ENCODE data around the gene MTMR2. TPM values are rescaled to one million over a fixed set of nuclear protein-coding genes. Genes with fewer than 3 reads are reported as not detected.
A peak's percentile ranks its signal among the peaks of the same experiment; 100 is the strongest.

MTMR2 gene
- total and polyA plus RNA-seq, 9 of the 15 experiments (the other 6 are each of a cell fraction or from before 2014, with no cell fraction given) = 12.6 to 35.8 (median 25.2) TPM

- H3K9ac ChIP-seq (ENCODE audit: insufficient read depth in 1 of 2, low read depth in 2 of 2, low read length in 2 of 2) = peak overlapping the region; percentile 86 to 99; a peak in 3 of 4 replicates
- no peaks in the 10 kb centered on the region for H3K9me1 ChIP-seq (ENCODE audit: control insufficient read depth, insufficient read depth, low read length)
- peaks cover 29% of the 10 kb centered on the region for H3K36me3 ChIP-seq (ENCODE audit: control insufficient read depth, insufficient read depth, low read length)
- peaks cover 94% of the 10 kb centered on the region for H3K79me2 ChIP-seq (ENCODE audit: control insufficient read depth, insufficient read depth, low read length)
- ChIA-PET POLR2A (interaction anchor here (0.9 to 3.8 kb wide), 4 partner anchors 8 to 550 kb away, joined by 3 to 13 read pairs (median 4); no protein-coding TSS in a partner anchor), CTCF (ENCODE audit: low intra/inter-chr PET ratio) (no interaction called here)
- in situ Hi-C loops (cut with MboI) = no loop called here
- DNase-seq (ENCODE audit: extremely low read depth in 1 of 4, low spot score in 3 of 4) (peak in 1 of 4 experiments; percentile 47), ATAC-seq (no peak), FAIRE-seq (no peak)
- peak overlapping the region; percentile 95 for H3K4me2 ChIP-seq (ENCODE audit: insufficient read depth, low read length)
- peaks cover 6% of the 10 kb centered on the region; the same call in 1 of the 2 replicates for H4K20me1 ChIP-seq (replicated peaks; ENCODE audit: control insufficient read depth, insufficient read depth, low read length)
- BruUV-seq (replicated peaks) = no TSS peak
- 4% methylated on average over 8 of the region's 8 CpGs for WGBS (ENCODE audit: insufficient coverage, low coverage, missing lambda C conversion rate)
- TF ChIP-seq ASH1L (IDR thresholded peaks at IDR 0.05; ENCODE audit: borderline replicate concordance, low read depth, partially characterized antibody) (no peak), ZBTB5 (IDR thresholded peaks at IDR 0.05) (no peak), TOE1 (IDR thresholded peaks at IDR 0.05; ENCODE audit: borderline replicate concordance) (no peak), TOE1 (CRISPR knock-in tag; IDR thresholded peaks at IDR 0.05; ENCODE audit: borderline replicate concordance, low read depth) (no peak), FOXM1 (IDR thresholded peaks at IDR 0.05; ENCODE audit: low read depth) (no peak), FOXM1 (CRISPR knock-in tag; IDR thresholded peaks at IDR 0.05; ENCODE audit: low read depth) (no peak), MAFF (IDR thresholded peaks at IDR 0.05; ENCODE audit: low read length) (0 out of 2 replicates have a peak, but pooled peaks have one; percentile 5), MNT (conservative IDR thresholded peaks at IDR 0.05) (0 out of 4 replicates have a peak, but pooled peaks of 1 of the 2 experiments have one; percentile 5), RB1 (IDR thresholded peaks at IDR 0.05; ENCODE audit: low read depth) (no peak), ZNF408 (CRISPR knock-in tag; IDR thresholded peaks at IDR 0.05; ENCODE audit: low read depth) (no peak)
- no peaks in the 10 kb centered on the region for H3K9me3 ChIP-seq (replicated peaks; ENCODE audit: control insufficient read depth, insufficient read depth, low read depth, low read length)
- H3K4me3 ChIP-seq = peak overlapping the region; percentile 88
- H3K27ac ChIP-seq (ENCODE audit: extremely low read depth, low read depth, low read length) = peak overlapping the region; percentile 99
- H2AFZ ChIP-seq (ENCODE audit: low read depth, low read length) = no peak overlapping the region
- intact Hi-C loops (cut with micrococcal nuclease) = loop anchor here (5.0 kb wide), 1 partner anchor 450 kb away; no protein-coding TSS in a partner anchor
- H3K27me3 ChIP-seq (ENCODE audit: control insufficient read depth in 2 of 2, insufficient read depth in 2 of 2, low read length in 2 of 2) = no peaks in the 10 kb centered on the region
- H3K4me1 ChIP-seq (replicated peaks in 1 of 2; ENCODE audit: control insufficient read depth in 2 of 2, insufficient read depth in 2 of 2, low read length in 2 of 2) = peaks cover 4 to 14% of the 10 kb centered on the region in 2 experiments; a peak in 4 of 5 replicates
These were observed 131.7 kb downstream of the MTMR2 start for GRCh38 chr11:95792200-95792599.
